Kidney tubule cell (primary cell): ENCODE results near the gene TMEM184A.
A peak's percentile ranks its signal among the peaks of the same experiment; 100 is the strongest.
"Not testable (repeated sequence)": the region's sequence is repeated elsewhere in the genome, so short reads cannot be mapped to it uniquely, and the experiment has no call there.

Source experiments
- DNase-seq: peaks from one replicate; pipeline ENCODE4 v3.0.0-alpha.2; 2018; ENCODE audit warnings: low spot score

TMEM184A gene

DNA sequence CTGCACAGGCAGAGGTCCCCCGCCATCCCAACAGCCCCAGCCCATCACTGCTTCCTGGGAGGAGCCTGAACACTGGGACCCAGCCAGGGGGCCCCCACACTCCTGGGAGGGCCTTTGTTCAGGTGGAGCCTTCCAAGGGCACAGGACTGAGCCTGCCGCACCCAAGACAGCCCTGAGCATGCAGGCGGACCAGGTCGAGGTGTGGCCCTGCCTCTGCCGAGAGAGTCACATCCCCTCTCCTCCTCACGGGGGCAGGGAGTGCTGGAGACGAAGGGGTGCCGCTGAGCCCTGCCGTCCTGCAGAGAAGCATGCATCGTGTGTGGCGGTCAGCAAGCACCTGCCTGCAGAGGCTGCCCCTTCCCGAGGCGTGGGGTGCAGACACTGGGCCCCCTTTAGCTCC is 32.8 kb downstream of the TMEM184A start:
- DNase-seq: no peak

DNA sequence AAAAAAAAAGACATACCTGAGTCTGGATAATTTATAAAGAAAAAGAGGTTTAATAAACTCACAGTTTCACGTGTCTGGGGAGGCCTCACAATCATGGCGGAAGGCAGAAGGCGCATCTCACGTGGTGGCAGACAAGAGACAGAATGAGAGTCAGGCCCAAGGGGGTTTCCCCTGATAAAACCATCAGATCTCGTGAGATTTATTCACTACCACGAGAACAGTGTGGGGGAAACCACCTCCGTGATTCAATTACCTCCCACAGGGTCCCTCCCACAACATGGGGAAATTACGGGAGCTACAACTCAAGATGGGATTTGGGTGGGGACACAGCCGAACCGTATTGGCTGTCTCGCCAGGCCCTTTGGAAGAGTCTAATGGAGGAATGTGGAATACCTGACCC is 34.5 kb downstream of the TMEM184A start:
- no peak for DNase-seq

- peak; percentile 45 for DNase-seq
Observed at GRCh38 chr7:1520539-1521234, 35.3 kb downstream of the TMEM184A start.

DNA sequence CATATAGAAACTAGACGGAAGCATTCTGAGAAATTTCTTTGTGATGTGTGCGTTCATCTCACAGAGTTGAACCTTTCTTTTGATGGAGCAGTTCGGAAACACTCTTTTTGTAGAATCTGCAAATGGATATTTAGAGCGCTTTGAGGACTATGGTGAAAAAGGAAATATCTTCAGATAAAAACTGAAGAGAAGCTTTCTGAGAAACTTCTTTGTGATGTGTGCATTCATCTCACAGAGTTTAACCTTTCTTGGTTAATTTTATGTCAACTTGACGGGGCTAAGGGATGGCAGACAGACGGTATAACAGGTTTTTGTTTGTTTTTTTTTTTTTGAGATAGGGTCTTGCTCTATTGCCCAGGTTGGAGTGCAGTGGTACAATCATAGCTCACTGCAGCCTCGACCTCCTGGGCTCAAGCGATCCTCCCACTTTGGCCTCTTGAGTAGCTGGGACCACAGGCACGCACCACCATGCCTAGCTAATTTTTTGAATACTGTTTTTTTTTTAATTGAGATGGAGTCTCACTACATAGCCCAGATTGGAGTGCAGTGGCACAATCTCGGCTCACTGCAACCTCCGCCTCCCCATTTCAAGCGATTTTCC is 36.6 kb downstream of the TMEM184A start:
- DNase-seq: not testable (repeated sequence)

GRCh38 chr7:1516586-1517251 is 39.3 kb downstream of the TMEM184A start:
- DNase-seq: peak; percentile 40

DNA sequence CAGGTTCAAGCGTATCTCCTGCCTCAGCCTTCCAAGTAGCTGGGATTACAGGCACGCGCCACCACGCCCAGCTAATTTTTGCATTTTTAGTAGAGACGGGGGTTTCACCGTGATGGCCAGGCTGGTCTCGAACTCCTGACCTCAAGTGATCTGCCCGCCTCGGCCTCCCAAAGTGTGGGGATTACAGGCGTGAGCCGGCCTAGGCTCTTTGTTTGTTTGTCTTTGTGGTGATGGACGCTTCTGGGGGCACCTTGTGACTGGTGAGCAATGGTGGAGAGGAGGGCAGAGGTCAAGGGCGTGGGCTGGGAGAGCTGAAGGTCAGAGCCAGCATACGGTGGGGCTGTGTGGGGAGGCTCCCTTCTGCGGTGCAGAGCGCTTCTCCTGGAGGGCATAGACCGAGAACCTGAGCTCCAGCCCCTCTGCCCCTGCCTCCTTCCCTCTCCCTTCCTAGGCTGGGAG is 40.5 kb downstream of the TMEM184A start:
- not testable (repeated sequence) for DNase-seq

- DNase-seq: no peak
Observed at GRCh38 chr7:1514995-1515401, 41.0 kb downstream of the TMEM184A start.

- no peak for DNase-seq
Observed at GRCh38 chr7:1514407-1514806, 41.6 kb downstream of the TMEM184A start.

DNA sequence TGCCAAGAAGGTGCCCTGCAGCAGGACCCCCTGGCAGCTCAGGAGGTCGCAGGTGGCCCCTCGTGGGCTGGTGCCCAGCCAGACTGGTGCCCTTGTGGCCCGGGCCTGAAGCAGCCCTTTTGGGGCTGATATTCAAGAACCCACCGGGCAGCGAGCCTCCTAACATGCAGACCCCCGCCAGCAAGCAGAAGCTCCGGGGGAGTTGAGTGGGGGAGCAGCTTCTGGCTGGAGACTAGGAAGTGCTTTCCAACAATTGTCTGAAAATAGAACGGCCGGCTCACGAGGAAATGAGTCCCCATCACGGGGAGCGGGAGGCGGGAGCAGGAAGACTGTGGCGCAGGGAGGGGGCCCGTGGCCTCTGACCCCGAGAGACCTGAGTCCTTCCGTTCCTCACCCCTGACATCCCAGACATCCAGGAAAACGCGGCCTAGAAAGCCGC is 42.3 kb downstream of the TMEM184A start:
- no peak for DNase-seq

GRCh38 chr7:1512781-1513656 is 43.0 kb downstream of the TMEM184A start:
- peak; percentile 86 for DNase-seq

DNA sequence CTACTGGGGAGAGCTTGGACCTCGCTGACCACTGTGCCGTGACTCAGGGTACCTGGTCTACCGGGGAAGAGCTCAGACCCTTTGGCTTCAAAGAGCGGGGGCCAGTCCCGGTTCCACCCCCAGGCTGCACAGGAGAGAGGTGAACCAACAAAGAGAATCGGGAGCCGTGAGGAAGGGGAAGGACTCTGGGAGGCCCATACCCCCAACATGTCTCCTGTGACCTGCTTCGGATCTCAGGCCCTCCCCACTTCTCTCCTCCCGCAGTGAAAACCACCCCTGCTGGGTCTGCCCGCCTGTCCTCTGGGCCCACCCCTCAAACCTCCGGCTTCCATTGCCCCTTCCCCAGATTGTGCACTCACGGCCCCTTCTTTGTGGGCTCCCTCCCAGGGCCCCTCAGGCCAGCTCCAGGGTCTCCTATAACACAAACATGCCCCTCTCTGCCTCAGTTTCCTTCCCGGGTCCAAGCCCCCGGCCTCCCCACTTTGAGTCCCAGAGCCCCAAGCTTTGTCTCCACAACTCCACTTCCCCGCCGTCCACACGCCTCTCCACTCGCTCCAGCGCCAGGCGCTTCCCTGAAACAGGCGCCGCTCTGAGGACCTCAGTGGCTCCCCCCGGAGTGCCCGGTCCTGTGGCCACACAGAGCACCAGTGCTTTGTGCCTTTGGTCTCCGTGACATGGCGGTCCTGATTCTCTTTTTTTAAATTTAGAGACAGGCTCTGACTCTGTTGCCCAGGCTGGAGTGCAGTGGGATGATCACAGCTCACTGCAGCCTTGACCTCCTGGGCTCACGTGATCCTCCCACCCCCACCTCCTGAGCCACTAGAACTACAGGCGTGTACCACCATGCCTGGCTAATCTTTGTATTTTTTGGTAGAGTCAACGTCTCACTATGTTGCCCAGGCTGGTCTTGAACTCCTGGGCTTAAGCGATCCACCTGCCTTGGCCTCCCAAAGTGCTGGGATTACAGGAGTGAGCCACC is 44.3 kb downstream of the TMEM184A start:
- DNase-seq: no peak

- DNase-seq: no peak
Observed at GRCh38 chr7:1510780-1511154, 45.2 kb downstream of the TMEM184A start.

DNA sequence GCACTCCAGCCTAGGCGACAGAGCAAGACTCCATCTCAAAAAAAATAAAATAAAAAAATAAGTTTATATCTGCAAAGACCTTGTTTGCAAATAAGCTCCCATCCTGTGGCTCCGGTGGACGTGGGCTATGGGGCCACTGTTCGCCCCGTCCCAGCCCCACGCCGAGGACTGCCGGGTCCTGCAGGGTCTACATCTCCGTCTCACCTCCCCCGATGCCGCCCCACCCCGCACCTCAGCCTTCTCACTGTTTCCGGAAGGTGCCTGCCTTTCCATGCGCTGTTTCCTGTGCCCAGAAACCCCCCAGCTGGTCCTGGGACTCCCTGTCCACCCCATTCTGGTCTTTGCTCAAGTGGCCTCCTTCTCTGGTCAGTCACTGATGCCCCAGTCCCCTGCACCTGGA is 46.8 kb downstream of the TMEM184A start:
- DNase-seq: no peak

DNA sequence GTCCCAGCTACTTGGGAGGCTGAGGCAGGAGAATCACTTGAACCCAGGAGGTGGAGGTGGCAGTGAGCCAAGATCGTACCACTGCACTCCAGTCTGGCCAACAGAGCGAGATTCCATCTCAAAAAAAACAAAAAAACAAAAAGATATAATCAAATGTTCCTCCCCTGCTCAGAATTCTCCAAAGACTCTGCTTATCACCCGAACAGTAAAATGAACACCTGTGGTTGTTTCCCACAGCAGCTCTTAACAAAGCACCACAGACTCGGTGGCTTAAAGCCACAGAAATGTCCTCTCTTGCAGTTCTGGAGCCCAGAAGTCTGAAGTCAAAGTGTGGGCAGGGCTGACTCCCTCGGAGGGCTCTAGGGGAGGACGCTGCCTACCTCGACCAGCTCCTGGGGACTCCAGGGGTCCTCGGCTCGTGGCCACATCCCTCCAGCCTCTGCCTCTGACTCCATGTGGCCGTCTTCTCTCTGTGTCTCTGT is 47.7 kb downstream of the TMEM184A start:
- DNase-seq: no peak

DNA sequence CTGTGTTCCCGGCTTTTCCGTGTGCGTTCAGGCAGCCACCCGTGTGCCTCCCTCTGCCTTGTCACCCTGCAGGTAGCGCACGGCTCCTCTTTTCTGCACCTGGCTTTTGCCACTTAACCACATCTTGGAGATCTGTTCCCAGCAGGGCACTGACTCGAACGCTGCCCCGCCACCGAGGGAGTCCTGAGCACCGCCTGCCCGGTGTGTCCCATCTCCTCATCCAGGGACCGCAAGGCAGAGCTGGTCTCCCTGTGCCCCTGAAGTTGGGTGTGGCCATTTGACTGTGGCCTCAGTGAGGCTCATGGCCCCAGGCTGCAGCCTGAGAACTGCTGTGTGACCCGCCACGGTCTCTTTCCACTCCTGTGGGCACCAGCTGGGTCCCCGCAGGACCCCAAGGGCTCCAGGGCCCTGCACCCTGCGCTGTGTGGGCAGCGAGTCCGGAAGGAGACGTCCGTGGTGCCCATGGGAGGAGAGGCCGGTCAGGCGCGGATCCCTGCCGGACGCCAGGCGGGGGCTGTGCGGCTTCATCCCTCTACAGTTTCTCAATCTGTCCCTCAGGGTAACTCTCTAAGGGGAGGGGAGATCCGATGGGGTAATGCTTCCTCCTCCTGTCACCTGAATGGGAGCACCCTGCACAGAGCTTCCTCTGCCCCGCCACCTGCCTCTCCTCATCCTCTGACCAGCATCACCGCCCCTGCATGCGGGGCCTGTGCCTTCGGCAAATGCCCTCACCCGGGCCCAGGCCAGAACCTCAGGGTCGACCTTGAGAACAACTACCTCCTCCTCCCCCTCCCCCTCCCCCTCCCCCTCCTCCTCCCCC is 50.1 kb downstream of the TMEM184A start:
- peak; percentile 20 for DNase-seq

- peak; percentile 95 for DNase-seq
Observed at GRCh38 chr7:1503816-1504775, 51.9 kb downstream of the TMEM184A start, which contains the start of gene INTS1. Gene INTS1 (minus strand): TSS chr7:1504389. CDS start chr7:1503960, 429 bp downstream.

DNA sequence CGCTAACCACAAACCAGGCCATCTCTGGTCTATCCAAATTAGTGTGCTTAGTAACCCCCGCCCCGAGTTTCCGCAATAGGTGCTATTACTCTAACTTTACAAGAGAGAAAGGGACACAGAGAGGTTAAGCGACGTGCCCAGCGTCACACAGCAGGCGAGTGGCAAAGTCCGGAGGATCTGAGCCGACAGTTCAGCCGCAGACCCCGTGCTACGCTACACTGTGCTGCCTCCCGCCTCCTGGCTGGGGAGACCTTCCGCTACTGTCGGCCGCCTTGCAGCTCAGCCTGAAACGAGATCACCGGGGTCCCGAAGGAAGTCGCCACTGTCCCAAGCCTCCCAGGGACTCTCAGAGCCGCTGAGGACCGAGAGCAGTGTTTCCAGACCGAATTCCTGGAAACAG is 52.6 kb downstream of the TMEM184A start:
- no peak for DNase-seq

DNA sequence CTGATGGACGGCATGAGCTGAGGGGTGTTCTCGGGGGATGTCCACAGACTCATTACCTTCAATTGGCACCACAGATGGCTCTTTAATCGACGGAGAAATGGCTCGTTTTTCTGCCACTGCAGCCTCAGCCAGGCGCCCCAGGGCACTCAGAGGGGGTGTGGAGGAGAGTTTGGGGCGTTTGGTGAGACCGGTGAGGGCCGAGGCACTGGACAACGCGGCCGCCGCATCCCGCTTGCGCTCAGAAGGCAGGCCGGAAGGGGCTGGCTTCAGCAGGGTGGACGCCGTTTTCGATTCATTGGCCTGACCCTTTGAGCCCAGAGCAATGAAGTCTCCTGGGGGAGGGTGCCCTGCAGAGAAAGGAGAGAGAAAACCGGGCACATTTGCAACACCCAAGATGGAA is 53.2 kb downstream of the TMEM184A start:
- no peak for DNase-seq
